Thyroid gland (tissue), 4 donors: ENCODE results near the gene YIPF3. TPM values are rescaled to one million over a fixed set of nuclear protein-coding genes. Genes with fewer than 3 reads are reported as not detected.
"Not testable (repeated sequence)": the region's sequence is repeated elsewhere in the genome, so short reads cannot be mapped to it uniquely, and the experiment has no call there.

Source experiments
- DNase-seq, 2 donors: peaks; one replicate each; pipeline ENCODE4 v3.0.0-alpha.2; 2019
- H3K27ac ChIP-seq, 3 donors: fragments of 200-600 bp; sonication (generic); 1 replicate in 2 of 3; 2 replicates in 1 of 3; pipeline ENCODE4 v1.5.1; 2016 to 2019; ENCODE audit warnings: mild to moderate bottlenecking in 1 of 3, moderate library complexity in 1 of 3
- H3K27me3 ChIP-seq: fragments of 200-600 bp; sonication (generic); one replicate; pipeline ENCODE4 v1.5.1; 2019
- H3K36me3 ChIP-seq, 2 donors: fragments of 200-600 bp; sonication (generic); one replicate each; pipeline ENCODE4 v1.5.1; 2016 to 2019
- H3K4me1 ChIP-seq, 2 donors: fragments of 200-600 bp; sonication (generic); one replicate each; pipeline ENCODE4 v1.5.1; 2017 to 2019
- H3K4me3 ChIP-seq, 3 donors: fragments of 200-600 bp; sonication (generic); replicated peaks in 1 of 3; 1 replicate in 2 of 3; 2 replicates in 1 of 3; pipeline ENCODE4 v1.5.1; 2016; ENCODE audit warnings: mild to moderate bottlenecking in 1 of 3
- H3K9me3 ChIP-seq: fragments of 200-600 bp; sonication (generic); one replicate; pipeline ENCODE4 v1.5.1; 2017
- CTCF ChIP-seq, 6 experiments: fragments of 200-600 bp in 3 of 6; fragments of 450-650 bp in 3 of 6; sonication (generic) in 3 of 6; IDR thresholded peaks; one replicate each; pipeline ENCODE4 v1.5.1; 2016 to 2019; ENCODE audit warnings: antibody characterized with exemption in 6 of 6, mild to moderate bottlenecking in 2 of 6, inconsistent platforms in 1 of 6, moderate library complexity in 1 of 6
- POLR2A ChIP-seq, 2 donors: fragments of 450-650 bp; IDR thresholded peaks; one replicate each; pipeline ENCODE4 v1.6.1; 2017; ENCODE audit warnings: antibody characterized with exemption in 2 of 2, mild to moderate bottlenecking in 2 of 2, moderate library complexity in 1 of 2
- WGBS, 2 donors: methylation state at CpG; one replicate each; pipeline ENCODE4 v1.1.5; 2017; 5-methylcytosine and 5-hydroxymethylcytosine counted together
- intact Hi-C: fragments of 100-400 bp; cut with DNase I; formaldehyde crosslinking; loops from one replicate; pipeline ENCODE4 v1.15.1; 2023
- total RNA-seq, 4 donors: library from RNA; depleted of rRNA; stranded (reverse); fragments of >200 nt; gene quantifications; one replicate each; pipeline ENCODE4 v1.2.3, GENCODE V29; 2016

The YIPF3 gene
- total RNA-seq, 4 donors from 2014 or later, result 126 to 145 (median 128) TPM

GRCh38 chr6:43503443-43503842 lies 13.3 kb downstream of the YIPF3 start:
- 91 to 92% methylated on average over 8 of the region's 8 CpGs for WGBS, 2 donors
- no peak for DNase-seq
- intact Hi-C loops, result loop anchor here (10.0 kb wide), 1 partner anchor 139 kb away; the partner anchor contains the start of gene ZNF318
- Histone ChIP-seq H3K27me3 (no peaks in the 10 kb centered on the region), H3K27ac (no peak overlapping the region), H3K9me3 (no peaks in the 10 kb centered on the region), H3K4me3 (no peak overlapping the region), H3K36me3 (peaks cover 53 to 54% of the 10 kb centered on the region in 2 donors), H3K4me1 (peaks cover 0 to 4% of the 10 kb centered on the region in 2 donors)
- TF ChIP-seq POLR2A (IDR thresholded peaks at IDR 0.05) (no peak), CTCF (IDR thresholded peaks at IDR 0.05) (no peak)

- no peak for DNase-seq
- Histone ChIP-seq H3K27me3 (no peaks in the 10 kb centered on the region), H3K36me3 (peaks cover 54 to 61% of the 10 kb centered on the region in 2 donors), H3K27ac (no peak overlapping the region), H3K9me3 (no peaks in the 10 kb centered on the region), H3K4me1 (peaks cover 0 to 4% of the 10 kb centered on the region in 2 donors), H3K4me3 (no peak overlapping the region)
- 80 to 91% methylated on average over 3 to 4 of the region's 4 CpGs for WGBS, 2 donors
- TF ChIP-seq CTCF (IDR thresholded peaks at IDR 0.05) (no peak), POLR2A (IDR thresholded peaks at IDR 0.05) (no peak)
- intact Hi-C loops, result loop anchor here (10.0 kb wide), 1 partner anchor 138 kb away; the partner anchor contains the start of gene ZNF318
These were observed 14.1 kb downstream of the YIPF3 start for GRCh38 chr6:43502666-43503065.

GRCh38 chr6:43500921-43501320 lies 15.8 kb downstream of the YIPF3 start:
- TF ChIP-seq POLR2A (IDR thresholded peaks at IDR 0.05) (no peak), CTCF (IDR thresholded peaks at IDR 0.05) (no peak)
- no peak overlapping the region for H3K27ac ChIP-seq
- H3K9me3 ChIP-seq, result no peaks in the 10 kb centered on the region
- no peak for DNase-seq
- no peaks in the 10 kb centered on the region for H3K27me3 ChIP-seq
- no peak overlapping the region for H3K4me3 ChIP-seq
- peaks cover 0 to 4% of the 10 kb centered on the region in 2 donors for H3K4me1 ChIP-seq
- WGBS, 2 donors, result 95 to 98% methylated on average over 3 of the region's 3 CpGs
- intact Hi-C loops, result loop anchor here (10.0 kb wide), 1 partner anchor 136 kb away; the partner anchor contains the start of gene ZNF318
- peaks cover 54 to 61% of the 10 kb centered on the region in 2 donors for H3K36me3 ChIP-seq

GRCh38 chr6:43499028-43499815 lies 17.5 kb downstream of the YIPF3 start:
- TF ChIP-seq POLR2A (IDR thresholded peaks at IDR 0.05), result no peak
- no peak for TF ChIP-seq CTCF (IDR thresholded peaks at IDR 0.05)
- Histone ChIP-seq H3K9me3 (no peaks in the 10 kb centered on the region), H3K27me3 (no peaks in the 10 kb centered on the region), H3K27ac (no peak overlapping the region), H3K36me3 (peaks cover 48 to 51% of the 10 kb centered on the region in 2 donors), H3K4me3 (no peak overlapping the region), H3K4me1 (peaks cover 0 to 4% of the 10 kb centered on the region in 2 donors)
- DNase-seq, result no peak
- intact Hi-C loops, result no loop called here
- 79 to 85% methylated on average over 10 of the region's 12 CpGs for WGBS, 2 donors

- H3K27ac ChIP-seq, H3K9me3 ChIP-seq, DNase-seq, H3K27me3 ChIP-seq, H3K4me3 ChIP-seq, intact Hi-C loops, H3K4me1 ChIP-seq: not testable (repeated sequence)
- WGBS, 2 donors, result 87 to 95% methylated on average over 5 of the region's 5 CpGs
- peaks cover 39 to 44% of the 10 kb centered on the region in 2 donors for H3K36me3 ChIP-seq
These were observed 18.4 kb downstream of the YIPF3 start for GRCh38 chr6:43498291-43498690.
